Testis (tissue), 3 donors: Measurements from ENCODE around the gene NCKAP5. TPM values are rescaled to one million over a fixed set of nuclear protein-coding genes. Genes with fewer than 3 reads are reported as not detected.

Source experiments
- DNase-seq: peaks from one replicate; pipeline ENCODE4 v3.0.0-alpha.2; 2019
- H3K27ac ChIP-seq, 2 donors: fragments of 200-600 bp; sonication (generic); one replicate each; pipeline ENCODE4 v1.5.1; 2019
- H3K27me3 ChIP-seq: fragments of 200-600 bp; sonication (generic); one replicate; pipeline ENCODE4 v1.5.1; 2019
- H3K36me3 ChIP-seq: fragments of 200-600 bp; sonication (generic); one replicate; pipeline ENCODE4 v1.5.1; 2017; ENCODE audit warnings: low read depth; ENCODE audit errors: missing control alignments
- H3K4me1 ChIP-seq: fragments of 200-600 bp; sonication (generic); one replicate; pipeline ENCODE4 v1.5.1; 2019
- H3K4me3 ChIP-seq, 2 donors: fragments of 200-600 bp; sonication (generic); one replicate each; pipeline ENCODE4 v1.5.1; 2017 to 2019
- H3K9me3 ChIP-seq: fragments of 200-600 bp; sonication (generic); one replicate; pipeline ENCODE4 v1.5.1; 2017
- POLR2A ChIP-seq: fragments of 450-650 bp; IDR thresholded peaks from one replicate; pipeline ENCODE4 v1.6.1; 2017; ENCODE audit warnings: antibody characterized with exemption, mild to moderate bottlenecking, moderate library complexity
- WGBS, 2 donors: methylation state at CpG; one replicate each; pipeline ENCODE4 v1.1.5; 2018; 5-methylcytosine and 5-hydroxymethylcytosine counted together
- intact Hi-C: fragments of 100-400 bp; cut with DNase I; formaldehyde crosslinking; loops from one replicate; pipeline ENCODE4 v1.15.1; 2023; ENCODE audit warnings: low total_unique reads
- polyA plus RNA-seq: library from polyadenylated mRNA; stranded (reverse); fragments of 350-450 nt; fragmentation: Illumina TruSeq; extraction: RNeasy Lipid Tissue Mini Kit (QIAGEN cat#74804); gene quantifications from one replicate; pipeline ENCODE4 v1.2.3, GENCODE V29; 2014; ENCODE audit warnings: low read depth, low replicate concordance; ENCODE audit not compliant: insufficient read depth
- total RNA-seq, 2 donors: library from RNA; depleted of rRNA; stranded (reverse); fragments of >200 nt; gene quantifications; one replicate each; pipeline ENCODE4 v1.2.3, GENCODE V29; 2016
- TF ChIP-seq, protein P1 (sequence below), 3 experiments: fragments of 450-650 bp in 2 of 3; fragments of 200-600 bp in 1 of 3; sonication (generic) in 1 of 3; IDR thresholded peaks; one replicate each; pipeline ENCODE4 v1.5.1; 2016 to 2019; ENCODE audit warnings: antibody characterized with exemption in 3 of 3, mild to moderate bottlenecking in 2 of 3, moderate library complexity in 1 of 3

NCKAP5 gene
- total and polyA plus RNA-seq, 3 donors from 2014 or later = 3.0 to 7.6 (median 6.3) TPM

DNA sequence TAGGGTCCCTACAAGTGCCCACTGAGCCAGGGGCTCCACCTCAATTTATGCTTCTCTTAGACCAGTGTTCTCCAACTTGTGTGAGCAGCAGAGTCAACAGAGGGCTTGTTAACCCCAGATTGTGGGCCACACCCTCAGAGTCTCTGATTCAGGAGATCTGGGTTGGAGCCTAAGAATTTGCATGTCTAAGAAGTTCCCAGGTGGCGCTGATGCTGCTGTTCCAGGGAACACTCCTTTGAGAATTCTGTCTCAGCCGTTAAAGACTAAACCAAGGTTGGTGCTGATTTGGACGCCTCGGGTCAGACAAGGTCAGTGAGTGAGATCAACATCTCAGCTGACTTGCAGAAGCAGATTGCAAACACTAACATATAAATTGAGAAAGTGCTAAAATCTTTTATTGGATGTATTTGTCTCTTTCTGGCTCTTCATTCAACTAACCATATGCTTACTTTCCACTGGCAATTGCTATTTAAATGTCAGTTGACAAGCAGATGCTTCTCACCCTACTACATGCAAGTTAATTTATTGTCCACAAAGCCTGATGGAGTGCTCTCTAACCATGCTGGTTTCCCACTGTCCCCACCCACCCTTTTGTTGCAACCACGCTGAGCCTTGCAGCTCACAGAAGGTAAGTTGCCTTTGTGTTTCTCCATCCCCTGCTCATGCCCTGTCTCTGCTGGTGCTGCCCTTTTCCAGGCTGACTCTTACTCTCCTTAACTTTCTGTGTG is 929.8 kb downstream of the NCKAP5 start:
- DNase-seq = no peak
- Histone ChIP-seq H3K4me3 (no peak overlapping the region), H3K4me1 (no peaks in the 10 kb centered on the region), H3K27me3 (no peaks in the 10 kb centered on the region), H3K36me3 (no peaks in the 10 kb centered on the region), H3K27ac (no peak overlapping the region), H3K9me3 (no peaks in the 10 kb centered on the region)
- WGBS, 2 donors = 90 to 92% methylated on average over 5 of the region's 5 CpGs
- TF ChIP-seq, protein P1, sequence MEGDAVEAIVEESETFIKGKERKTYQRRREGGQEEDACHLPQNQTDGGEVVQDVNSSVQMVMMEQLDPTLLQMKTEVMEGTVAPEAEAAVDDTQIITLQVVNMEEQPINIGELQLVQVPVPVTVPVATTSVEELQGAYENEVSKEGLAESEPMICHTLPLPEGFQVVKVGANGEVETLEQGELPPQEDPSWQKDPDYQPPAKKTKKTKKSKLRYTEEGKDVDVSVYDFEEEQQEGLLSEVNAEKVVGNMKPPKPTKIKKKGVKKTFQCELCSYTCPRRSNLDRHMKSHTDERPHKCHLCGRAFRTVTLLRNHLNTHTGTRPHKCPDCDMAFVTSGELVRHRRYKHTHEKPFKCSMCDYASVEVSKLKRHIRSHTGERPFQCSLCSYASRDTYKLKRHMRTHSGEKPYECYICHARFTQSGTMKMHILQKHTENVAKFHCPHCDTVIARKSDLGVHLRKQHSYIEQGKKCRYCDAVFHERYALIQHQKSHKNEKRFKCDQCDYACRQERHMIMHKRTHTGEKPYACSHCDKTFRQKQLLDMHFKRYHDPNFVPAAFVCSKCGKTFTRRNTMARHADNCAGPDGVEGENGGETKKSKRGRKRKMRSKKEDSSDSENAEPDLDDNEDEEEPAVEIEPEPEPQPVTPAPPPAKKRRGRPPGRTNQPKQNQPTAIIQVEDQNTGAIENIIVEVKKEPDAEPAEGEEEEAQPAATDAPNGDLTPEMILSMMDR (IDR thresholded peaks at IDR 0.05) = no peak
- no peak for TF ChIP-seq POLR2A
- intact Hi-C loops = no loop called here

DNA sequence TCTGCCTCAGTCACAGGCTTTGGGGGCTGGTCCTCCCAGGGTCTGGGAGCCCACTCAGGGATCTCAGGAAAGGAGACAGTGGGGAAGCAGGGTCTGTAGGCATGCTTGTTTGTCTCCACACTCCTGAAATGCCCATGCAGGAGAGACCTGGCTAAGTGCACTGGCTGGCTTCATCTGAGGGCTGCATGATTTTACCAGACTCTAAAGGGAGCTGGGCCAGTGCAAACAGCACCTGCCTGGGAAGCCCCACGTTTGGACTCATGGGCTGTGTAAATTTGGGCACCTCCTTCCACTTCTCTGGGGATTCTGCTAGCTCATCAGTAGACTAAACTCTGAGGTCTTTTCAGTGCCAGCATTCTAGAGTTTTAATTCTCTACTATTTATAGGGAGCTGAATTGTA is 931.9 kb downstream of the NCKAP5 start:
- Histone ChIP-seq H3K4me3 (no peak overlapping the region), H3K27ac (no peak overlapping the region), H3K36me3 (no peaks in the 10 kb centered on the region), H3K27me3 (no peaks in the 10 kb centered on the region), H3K4me1 (no peaks in the 10 kb centered on the region), H3K9me3 (no peaks in the 10 kb centered on the region)
- no peak for DNase-seq
- intact Hi-C loops = no loop called here
- WGBS, 2 donors = 21 to 40% methylated on average over 1 of the region's 1 CpG
- TF ChIP-seq, protein P1 (IDR thresholded peaks at IDR 0.05) = no peak
- TF ChIP-seq POLR2A = no peak

DNA sequence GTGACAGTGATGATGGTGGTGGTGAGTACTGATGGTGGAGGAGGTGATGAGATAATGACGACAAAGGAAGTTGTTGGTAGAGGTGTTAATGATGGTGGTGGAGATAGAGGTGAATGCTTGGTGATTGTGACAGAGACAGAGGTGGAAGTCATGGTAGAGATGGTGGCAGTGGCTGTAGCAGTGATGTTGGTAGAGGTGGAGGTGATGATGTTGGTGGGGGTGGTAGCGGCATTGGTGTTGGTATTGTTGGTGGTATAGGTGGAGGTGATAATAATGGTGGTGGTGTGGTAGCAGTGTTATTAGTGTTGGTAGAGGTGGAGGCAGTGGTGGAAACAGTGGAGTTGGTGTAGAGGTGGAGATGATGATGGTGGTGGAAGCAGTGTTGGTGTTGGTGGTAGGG is 934.6 kb downstream of the NCKAP5 start:
- Histone ChIP-seq H3K36me3 (no peaks in the 10 kb centered on the region), H3K27ac (no peak overlapping the region), H3K4me1 (no peaks in the 10 kb centered on the region), H3K4me3 (no peak overlapping the region), H3K27me3 (no peaks in the 10 kb centered on the region), H3K9me3 (no peaks in the 10 kb centered on the region)
- intact Hi-C loops = no loop called here
- 91 to 92% methylated on average over 2 of the region's 2 CpGs for WGBS, 2 donors
- no peak for TF ChIP-seq POLR2A
- TF ChIP-seq, protein P1 (IDR thresholded peaks at IDR 0.05) = no peak
- no peak for DNase-seq

DNA sequence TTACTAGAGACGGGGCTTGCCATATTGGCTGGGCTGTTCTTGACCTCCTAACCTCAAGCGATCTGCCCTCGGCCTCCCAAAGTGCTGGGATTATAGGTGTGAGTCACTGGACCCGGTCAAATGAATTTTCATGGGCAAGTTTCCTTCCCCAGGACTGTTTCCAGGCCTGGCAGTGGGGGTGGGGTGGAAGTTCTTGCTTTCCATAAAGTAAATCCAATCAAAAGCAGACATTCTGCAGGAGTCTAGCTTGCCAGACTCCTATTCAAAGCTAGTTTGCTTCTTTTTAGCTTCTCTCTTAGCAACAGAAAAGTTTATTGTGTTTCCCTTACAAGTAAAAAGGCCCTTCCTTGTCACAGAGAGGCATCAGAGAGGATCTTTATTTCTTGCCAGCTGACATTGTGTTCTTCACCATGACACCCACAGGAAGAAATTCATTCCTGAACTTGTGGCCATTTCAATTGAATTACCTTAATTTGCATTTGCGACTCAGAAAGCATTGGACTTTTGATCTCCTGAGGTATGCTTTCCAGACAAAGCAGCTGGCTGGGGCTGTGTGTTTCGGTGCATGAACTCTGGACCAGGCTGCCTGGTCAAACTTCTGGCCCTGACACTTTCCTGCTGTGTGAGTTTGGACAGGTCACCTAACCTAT is 936.1 kb downstream of the NCKAP5 start:
- 67 to 71% methylated on average over 5 to 6 of the region's 6 CpGs for WGBS, 2 donors
- Histone ChIP-seq H3K9me3 (no peaks in the 10 kb centered on the region), H3K4me3 (no peak overlapping the region), H3K27me3 (no peaks in the 10 kb centered on the region), H3K36me3 (no peaks in the 10 kb centered on the region), H3K27ac (no peak overlapping the region), H3K4me1 (no peaks in the 10 kb centered on the region)
- intact Hi-C loops = no loop called here
- no peak for TF ChIP-seq POLR2A
- TF ChIP-seq, protein P1 (IDR thresholded peaks at IDR 0.05) = no peak
- no peak for DNase-seq

DNA sequence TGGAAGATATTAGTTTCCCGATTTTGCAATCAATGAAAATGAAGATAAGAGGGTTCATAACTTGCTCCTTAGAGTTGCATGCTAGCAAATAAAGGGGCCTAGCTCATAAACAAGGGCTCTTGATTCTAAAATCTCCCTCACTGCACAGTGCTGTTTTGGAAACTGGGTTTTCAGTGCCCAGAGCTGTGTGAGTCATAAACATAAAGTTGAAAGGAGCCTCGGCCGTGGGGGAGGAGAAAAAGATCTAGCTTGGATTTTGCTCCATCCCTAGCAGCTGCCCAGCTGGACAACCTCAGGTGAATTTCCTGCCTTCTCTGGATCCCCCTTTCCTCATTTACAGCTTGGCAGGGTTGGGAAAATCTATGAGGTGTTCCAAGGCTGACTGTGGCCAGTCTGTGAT is 940.7 kb downstream of the NCKAP5 start:
- Histone ChIP-seq H3K27ac (no peak overlapping the region), H3K36me3 (no peaks in the 10 kb centered on the region), H3K4me3 (no peak overlapping the region), H3K27me3 (no peaks in the 10 kb centered on the region), H3K4me1 (no peaks in the 10 kb centered on the region), H3K9me3 (no peaks in the 10 kb centered on the region)
- DNase-seq = no peak
- TF ChIP-seq, protein P1 (IDR thresholded peaks at IDR 0.05) = no peak
- TF ChIP-seq POLR2A = no peak
- 80 to 92% methylated on average over 3 of the region's 3 CpGs for WGBS, 2 donors
- intact Hi-C loops = no loop called here
